Islet precursor cell (in vitro differentiated cells): ENCODE data around the gene SLC25A21.
A peak's percentile ranks its signal among the peaks of the same experiment; 100 is the strongest.
"Not testable (repeated sequence)": the region's sequence is repeated elsewhere in the genome, so short reads cannot be mapped to it uniquely, and the experiment has no call there.

Experiments
- DNase-seq: peaks from one replicate; pipeline ENCODE4 v3.0.0-alpha.2; 2018

The SLC25A21 gene

GRCh38 chr14:37036669-37037341 is 135.6 kb downstream of the SLC25A21 start:
- no peak for DNase-seq

DNA sequence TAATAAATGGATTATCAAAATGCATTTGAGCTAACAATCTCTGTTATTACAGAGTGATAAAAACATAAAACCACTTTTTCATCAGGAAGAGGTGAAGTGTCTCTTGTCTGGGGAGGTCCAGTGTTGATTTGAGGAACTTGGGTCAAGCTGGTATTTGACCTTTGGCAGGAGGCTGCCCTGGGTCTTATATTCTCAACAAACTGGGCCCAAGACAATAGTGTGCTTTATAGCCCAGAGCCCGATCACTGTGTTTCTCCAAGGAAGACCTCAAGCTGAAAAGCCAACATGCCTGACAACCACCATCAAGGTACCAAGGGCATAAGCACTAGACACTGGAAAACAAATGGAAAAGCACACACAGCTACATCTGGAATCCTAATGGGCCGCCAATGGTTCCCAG is 137.0 kb downstream of the SLC25A21 start:
- no peak for DNase-seq

DNA sequence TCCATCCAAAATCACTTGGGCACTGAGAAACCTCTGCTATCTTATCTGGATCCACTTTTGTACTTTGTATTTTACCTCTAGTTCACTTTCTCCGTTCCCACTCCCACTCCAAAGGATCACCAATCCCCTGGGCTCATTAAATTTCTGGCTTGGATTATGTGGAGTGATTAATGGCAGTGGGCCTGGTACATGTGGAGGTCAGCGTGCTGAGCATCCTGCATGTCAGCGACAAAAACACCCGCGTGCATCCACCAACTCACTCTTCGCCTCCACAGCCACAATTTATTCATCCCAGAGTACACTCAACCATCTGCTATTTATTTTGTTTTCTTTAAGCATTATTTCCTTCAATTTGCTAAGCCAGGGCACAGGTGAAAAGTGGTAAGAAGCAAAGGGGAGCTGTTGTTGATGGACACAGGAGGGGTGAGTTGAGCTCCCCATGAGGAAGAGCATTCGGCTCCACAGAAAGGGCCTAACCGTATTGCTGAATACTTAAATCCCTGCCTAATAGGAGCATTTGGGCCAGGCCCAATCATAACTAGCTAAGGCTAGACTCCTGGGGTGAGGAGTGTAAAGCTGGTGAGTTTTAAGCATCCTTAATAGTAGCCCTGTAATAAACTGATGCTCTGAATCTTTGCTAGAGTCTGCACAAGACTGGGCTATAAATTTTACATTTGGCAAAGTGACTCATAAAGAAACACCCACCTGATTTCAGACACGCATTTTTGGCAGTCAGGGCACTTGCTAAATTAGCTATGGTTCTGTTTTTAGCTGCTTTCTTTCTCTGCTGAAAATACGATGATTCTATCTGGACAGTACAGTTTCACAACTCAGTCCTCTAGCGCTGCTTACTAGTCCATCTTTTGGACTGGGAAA is 137.8 kb downstream of the SLC25A21 start:
- DNase-seq, result no peak

DNA sequence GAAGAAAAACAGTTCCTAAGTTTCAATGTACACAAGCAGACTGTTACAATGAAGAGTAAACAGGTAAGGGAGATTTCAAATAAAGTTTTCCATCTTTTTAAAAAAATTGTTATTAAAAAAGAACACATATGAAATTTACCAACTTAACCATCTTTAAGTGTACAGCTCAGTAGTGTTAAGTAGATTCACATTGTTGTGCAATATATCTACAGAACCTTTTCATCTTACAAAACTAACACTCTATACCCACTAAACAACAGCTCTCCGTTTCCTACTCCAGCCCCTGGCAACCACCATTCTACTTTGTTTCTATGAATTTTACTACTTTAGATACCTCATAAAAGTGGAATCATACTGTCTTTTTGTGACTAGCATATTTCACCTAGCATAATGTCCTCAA is 139.5 kb downstream of the SLC25A21 start:
- DNase-seq, result no peak

- no peak for DNase-seq
These were observed 145.1 kb downstream of the SLC25A21 start for GRCh38 chr14:37027188-37027824.

DNA sequence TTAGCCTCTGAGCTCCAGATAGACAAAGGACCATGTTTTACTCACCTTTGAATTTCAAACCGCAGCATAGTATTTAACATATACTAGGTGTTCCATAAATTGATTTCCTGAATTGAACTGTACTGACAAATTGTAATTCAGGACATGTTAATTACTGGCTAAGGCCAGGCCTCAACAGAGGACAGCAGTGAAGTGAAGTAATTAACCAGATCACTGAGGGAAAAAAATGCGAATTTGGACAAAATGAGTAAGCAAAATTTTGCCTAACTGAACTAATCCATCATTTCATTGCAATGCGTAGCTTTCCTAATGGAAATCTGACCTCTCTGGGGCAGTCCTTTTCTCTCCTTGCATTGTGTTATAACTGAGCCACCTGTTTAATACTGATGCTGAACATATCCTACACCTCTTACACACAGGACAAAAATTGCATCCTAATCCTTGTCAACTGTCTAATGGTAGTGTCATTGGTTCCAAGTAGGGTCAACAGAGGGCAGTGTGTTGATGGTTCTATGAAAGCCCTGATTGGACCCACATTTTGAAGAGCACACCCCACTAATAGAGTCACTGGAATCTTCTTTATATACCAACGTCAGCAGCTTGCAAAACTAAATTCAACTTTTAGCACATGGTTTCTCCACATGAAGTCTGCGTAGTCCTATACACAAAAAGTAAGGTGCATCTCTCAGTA is 148.4 kb downstream of the SLC25A21 start:
- DNase-seq, result no peak

- no peak for DNase-seq
These were observed 151.0 kb downstream of the SLC25A21 start for GRCh38 chr14:37021390-37021789.

DNA sequence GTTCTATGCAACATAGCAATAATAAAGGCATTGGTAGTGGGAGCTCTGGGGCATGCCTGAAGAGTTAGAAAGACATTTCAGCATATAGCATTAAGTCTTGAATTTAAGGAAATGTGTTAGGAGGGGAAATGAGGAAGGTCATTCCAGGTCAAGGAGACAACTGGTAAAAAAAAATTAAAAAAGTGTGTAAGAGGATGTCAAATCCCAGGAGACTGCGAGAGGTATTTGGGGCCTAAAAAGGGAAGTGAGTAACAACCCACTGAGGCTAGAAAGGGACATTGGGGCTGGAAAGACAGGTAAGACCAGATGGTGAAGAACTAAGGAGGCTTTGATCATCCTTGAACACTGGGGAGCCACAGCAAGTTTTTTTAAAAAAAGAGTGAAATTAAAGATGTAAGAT is 152.9 kb downstream of the SLC25A21 start:
- no peak for DNase-seq

GRCh38 chr14:37018571-37019240 is 153.7 kb downstream of the SLC25A21 start:
- no peak for DNase-seq

DNA sequence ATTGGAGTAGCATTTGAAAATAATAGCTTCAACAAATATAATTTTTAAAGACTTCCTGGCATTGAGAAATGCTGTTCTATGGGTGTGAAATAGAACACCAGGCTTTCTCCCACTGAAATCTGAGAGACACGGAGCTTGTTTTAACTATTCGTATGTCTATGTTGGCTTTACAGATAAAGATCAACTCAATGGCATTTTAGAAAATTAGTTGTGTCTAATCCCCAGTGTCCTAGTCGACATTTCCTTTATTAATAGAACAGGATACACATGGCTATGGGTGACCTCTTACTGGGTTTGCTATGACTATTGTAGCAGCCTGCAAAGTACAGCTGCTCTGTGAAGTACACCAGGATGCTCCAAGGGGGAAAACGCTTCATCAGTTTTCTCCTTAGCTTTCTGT is 159.3 kb downstream of the SLC25A21 start:
- DNase-seq, result no peak

DNA sequence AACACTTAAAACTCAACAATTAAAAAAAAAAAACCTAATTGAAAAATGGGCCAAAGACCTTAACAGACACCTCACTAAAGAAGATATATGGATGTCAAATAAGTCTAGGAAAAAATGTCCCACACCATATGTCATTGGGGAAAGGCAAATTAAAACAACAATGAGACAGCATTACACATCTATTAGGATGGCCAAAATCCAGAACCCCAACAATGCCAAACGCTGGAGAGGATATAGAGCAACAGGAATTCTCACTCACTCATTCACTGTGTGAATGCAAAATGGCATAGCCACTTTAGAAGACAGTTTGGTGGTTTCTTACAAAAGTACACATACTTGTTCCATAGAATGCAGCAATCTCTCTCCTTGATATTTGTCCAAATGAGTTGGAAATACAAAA is 173.7 kb downstream of the SLC25A21 start:
- DNase-seq, result no peak

- DNase-seq, result no peak
These were observed 174.6 kb downstream of the SLC25A21 start for GRCh38 chr14:36997843-36998242.

DNA sequence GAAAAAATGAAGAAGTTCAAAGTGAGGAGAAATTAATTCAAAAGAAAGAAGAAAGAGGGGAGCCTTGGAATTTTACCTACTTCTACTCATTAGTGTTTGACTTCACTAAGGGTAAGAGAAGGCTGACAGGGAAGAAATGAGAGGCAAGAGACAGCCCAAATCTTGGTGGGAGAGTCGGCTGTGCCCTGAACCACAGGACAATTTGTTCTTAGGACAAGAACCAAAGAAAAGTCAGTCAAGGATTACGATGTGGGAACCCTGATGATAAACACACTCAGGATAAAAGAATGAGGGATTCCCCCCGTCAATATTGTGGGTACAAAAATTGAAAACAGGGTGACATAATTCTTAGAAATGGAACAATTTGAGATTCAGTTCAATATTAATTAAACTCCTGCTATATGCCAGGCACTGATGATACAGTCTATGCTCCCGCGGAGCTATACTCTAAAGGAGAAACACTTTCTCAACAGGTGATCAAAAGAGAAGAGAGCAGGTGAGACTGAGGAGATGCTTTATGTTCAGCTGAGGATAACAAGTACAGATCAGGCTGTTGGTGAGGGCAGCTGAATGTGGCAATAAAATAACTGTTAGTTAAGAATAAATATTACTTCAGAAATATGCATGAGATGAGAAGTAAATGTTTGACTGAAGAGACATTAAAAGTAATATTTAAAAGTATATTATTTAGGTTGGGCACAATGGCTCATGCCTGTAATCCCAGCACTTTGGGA is 175.4 kb downstream of the SLC25A21 start:
- DNase-seq, result no peak

- DNase-seq, result peak; percentile 71
These were observed 176.1 kb downstream of the SLC25A21 start for GRCh38 chr14:36996133-36996856.

- DNase-seq, result no peak
These were observed 182.6 kb downstream of the SLC25A21 start for GRCh38 chr14:36989806-36990205.

- DNase-seq, result no peak
These were observed 183.4 kb downstream of the SLC25A21 start for GRCh38 chr14:36988989-36989388.

- DNase-seq, result no peak
These were observed 183.8 kb downstream of the SLC25A21 start for GRCh38 chr14:36988568-36988967.

DNA sequence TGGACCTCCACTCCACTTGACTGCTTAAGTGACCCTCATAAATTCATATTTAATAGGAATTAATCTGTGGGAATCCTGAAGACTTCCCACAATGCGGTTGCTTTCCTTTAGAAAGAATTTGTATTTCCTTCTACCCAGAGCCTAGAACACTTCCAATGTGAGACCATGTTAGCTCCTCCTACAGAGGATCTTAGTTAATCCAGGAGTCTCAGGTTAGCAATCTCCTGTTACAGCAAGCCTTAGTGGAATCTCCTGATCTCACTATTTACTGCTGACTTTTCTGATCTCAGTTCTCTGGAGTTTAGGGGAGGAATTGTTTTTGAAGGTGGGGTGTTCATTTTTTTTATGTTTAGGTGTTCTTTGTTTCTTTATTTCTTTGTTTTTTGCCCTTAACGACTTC is 186.0 kb downstream of the SLC25A21 start:
- no peak for DNase-seq

- DNase-seq, result no peak
These were observed 190.4 kb downstream of the SLC25A21 start for GRCh38 chr14:36981832-36982529.

GRCh38 chr14:36980413-36980812 is 192.0 kb downstream of the SLC25A21 start:
- DNase-seq, result not testable (repeated sequence)

DNA sequence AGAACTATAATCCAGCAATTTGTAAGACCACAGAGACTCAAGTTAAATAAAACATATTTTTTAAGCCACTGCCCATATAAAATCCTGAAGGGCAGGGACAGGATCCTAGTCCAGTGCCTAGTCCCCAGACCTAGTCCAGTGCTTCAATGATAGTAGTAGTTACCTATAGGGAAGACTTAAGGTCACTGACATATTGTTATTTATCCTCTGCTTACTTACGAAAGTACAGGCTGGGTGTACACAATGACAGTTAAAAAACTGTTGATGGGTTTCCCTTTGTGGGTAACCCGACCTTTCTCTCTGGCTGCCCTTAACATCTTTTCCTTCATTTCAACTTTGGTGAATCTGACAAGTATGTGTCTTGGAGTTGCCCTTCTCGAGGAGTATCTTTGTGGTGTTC is 192.5 kb downstream of the SLC25A21 start:
- DNase-seq, result no peak
